Erythroblast (primary cell): ENCODE measurements around the gene C20orf96.

Experiments used
- GATA1 ChIP-seq: IDR thresholded peaks from 2 replicates; pipeline ENCODE4 v1.6.1; 2011; ENCODE audit warnings: low read depth, mild to moderate bottlenecking, control low read depth, low read length, moderate library complexity
- POLR2A ChIP-seq: IDR thresholded peaks from 2 replicates; pipeline ENCODE4 v1.6.1; 2011; ENCODE audit warnings: mild to moderate bottlenecking, low read length

- TF ChIP-seq POLR2A (no peak), GATA1 (no peak)
Observed at GRCh38 chr20:277496-277781, 13.1 kb downstream of the C20orf96 start.
